MCF 10A (cell line): ENCODE data around the gene LRP1B. TPM values are rescaled to one million over a fixed set of nuclear protein-coding genes. Genes with fewer than 3 reads are reported as not detected.

Experiments
- BruUV-seq: library from RNA; stranded (reverse); fragments of 400-500 nt; replicated peaks from 2 replicates; lab custom pipeline; 2021; lab: Mats Ljungman, UMichigan
- CTCF ChIA-PET: fragments of 300-600 bp; sonication (Branson Sonifier 250); formaldehyde crosslinking; extraction: SDS; loops from one replicate; lab custom pipeline; 2021; ENCODE audit warnings: antibody characterized with exemption, inconsistent platforms; lab: Yijun Ruan, JAX
- POLR2A ChIA-PET: fragments of 300-600, 350-650 bp; sonication (Branson Sonifier 250); formaldehyde crosslinking; extraction: SDS; loops from one replicate; lab custom pipeline; 2020; ENCODE audit warnings: antibody characterized with exemption, inconsistent platforms; lab: Yijun Ruan, JAX
- DNase-seq: peaks from one replicate; pipeline ENCODE4 v3.0.0-alpha.2; 2018; ENCODE audit not compliant: unreplicated experiment
- H3K27ac Mint-ChIP-seq: one replicate; pipeline ENCODE4 v1.8.0; 2022; ENCODE audit warnings: mild to moderate bottlenecking, low read depth, mixed read lengths; ENCODE audit not compliant: unreplicated experiment
- H3K27me3 Mint-ChIP-seq: one replicate; pipeline ENCODE4 v1.8.0; 2022; ENCODE audit warnings: mixed read lengths; ENCODE audit not compliant: insufficient read depth, unreplicated experiment
- H3K36me3 Mint-ChIP-seq: one replicate; pipeline ENCODE4 v1.8.0; 2022; ENCODE audit warnings: mild to moderate bottlenecking, moderate library complexity, mixed read lengths; ENCODE audit not compliant: insufficient read depth, unreplicated experiment
- H3K4me1 Mint-ChIP-seq: one replicate; pipeline ENCODE4 v1.8.0; 2022; ENCODE audit warnings: mixed read lengths; ENCODE audit not compliant: insufficient read depth, unreplicated experiment
- H3K4me3 Mint-ChIP-seq: one replicate; pipeline ENCODE4 v1.8.0; 2022; ENCODE audit warnings: mild to moderate bottlenecking, moderate library complexity, mixed read lengths; ENCODE audit not compliant: unreplicated experiment
- H3K9me3 Mint-ChIP-seq: one replicate; pipeline ENCODE4 v1.8.0; 2022; ENCODE audit warnings: mixed read lengths; ENCODE audit not compliant: unreplicated experiment
- intact Hi-C: fragments of 100-400 bp; cut with micrococcal nuclease; formaldehyde crosslinking; loops from 2 replicates; pipeline ENCODE4 v1.14.1; 2022
- total RNA-seq: library from RNA; stranded (reverse); gene quantifications from 2 replicates; pipeline ENCODE4 v1.2.3, GENCODE V29; 2022
- TF ChIP-seq, protein P1 (sequence below): fragments of 200-600 bp; IDR thresholded peaks from one replicate; pipeline ENCODE4 v1.8.0; 2022; ENCODE audit warnings: antibody characterized with exemption, mild to moderate bottlenecking; ENCODE audit not compliant: unreplicated experiment

Gene LRP1B
- total RNA-seq, 1 experiment from 2014 or later, result not detected

DNA sequence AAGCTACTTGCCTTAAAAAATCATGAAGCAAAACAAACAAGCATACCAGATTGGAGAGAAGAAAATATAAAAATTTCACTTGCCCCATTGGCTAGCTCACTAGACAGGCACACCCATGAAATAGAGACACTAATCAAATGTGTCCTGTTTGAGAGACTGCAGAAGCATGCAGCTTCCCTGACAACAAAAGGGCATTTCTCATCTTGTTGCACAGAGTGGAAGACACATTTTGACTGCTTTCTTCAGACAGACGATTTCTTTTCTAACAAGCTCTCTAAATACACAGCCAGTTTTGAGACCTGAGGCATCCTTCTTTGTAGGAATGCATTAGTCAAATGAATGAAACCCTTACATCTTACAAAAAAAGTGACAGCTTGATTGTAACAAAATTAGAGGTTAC is 1792.0 kb downstream of the LRP1B start:
- H3K9me3 Mint-ChIP-seq, result no peaks in the 10 kb centered on the region
- H3K27me3 Mint-ChIP-seq, result peaks cover 48% of the 10 kb centered on the region
- no peak overlapping the region for H3K27ac Mint-ChIP-seq
- H3K36me3 Mint-ChIP-seq, result no peaks in the 10 kb centered on the region
- ChIA-PET CTCF (interaction anchor here (0.6 kb wide), 1 partner anchor 420 kb away, joined by 3 read pairs; no protein-coding TSS in a partner anchor), POLR2A (no interaction called here)
- no peak overlapping the region for H3K4me3 Mint-ChIP-seq
- no peaks in the 10 kb centered on the region for H3K4me1 Mint-ChIP-seq
- no peak for DNase-seq
- intact Hi-C loops, result no loop called here
- no TSS peak for BruUV-seq
- TF ChIP-seq, protein P1, sequence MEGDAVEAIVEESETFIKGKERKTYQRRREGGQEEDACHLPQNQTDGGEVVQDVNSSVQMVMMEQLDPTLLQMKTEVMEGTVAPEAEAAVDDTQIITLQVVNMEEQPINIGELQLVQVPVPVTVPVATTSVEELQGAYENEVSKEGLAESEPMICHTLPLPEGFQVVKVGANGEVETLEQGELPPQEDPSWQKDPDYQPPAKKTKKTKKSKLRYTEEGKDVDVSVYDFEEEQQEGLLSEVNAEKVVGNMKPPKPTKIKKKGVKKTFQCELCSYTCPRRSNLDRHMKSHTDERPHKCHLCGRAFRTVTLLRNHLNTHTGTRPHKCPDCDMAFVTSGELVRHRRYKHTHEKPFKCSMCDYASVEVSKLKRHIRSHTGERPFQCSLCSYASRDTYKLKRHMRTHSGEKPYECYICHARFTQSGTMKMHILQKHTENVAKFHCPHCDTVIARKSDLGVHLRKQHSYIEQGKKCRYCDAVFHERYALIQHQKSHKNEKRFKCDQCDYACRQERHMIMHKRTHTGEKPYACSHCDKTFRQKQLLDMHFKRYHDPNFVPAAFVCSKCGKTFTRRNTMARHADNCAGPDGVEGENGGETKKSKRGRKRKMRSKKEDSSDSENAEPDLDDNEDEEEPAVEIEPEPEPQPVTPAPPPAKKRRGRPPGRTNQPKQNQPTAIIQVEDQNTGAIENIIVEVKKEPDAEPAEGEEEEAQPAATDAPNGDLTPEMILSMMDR, result no peak

GRCh38 chr2:140337061-140337460 is 1793.8 kb downstream of the LRP1B start:
- Mint-ChIP-seq H3K4me3 (no peak overlapping the region), H3K4me1 (no peaks in the 10 kb centered on the region), H3K27me3 (peaks cover 57% of the 10 kb centered on the region), H3K9me3 (no peaks in the 10 kb centered on the region), H3K27ac (no peak overlapping the region), H3K36me3 (no peaks in the 10 kb centered on the region)
- CTCF ChIA-PET, result no interaction called here
- no peak for DNase-seq
- intact Hi-C loops, result no loop called here
- TF ChIP-seq, protein P1, result no peak
- BruUV-seq, result no TSS peak
- POLR2A ChIA-PET, result no interaction called here

DNA sequence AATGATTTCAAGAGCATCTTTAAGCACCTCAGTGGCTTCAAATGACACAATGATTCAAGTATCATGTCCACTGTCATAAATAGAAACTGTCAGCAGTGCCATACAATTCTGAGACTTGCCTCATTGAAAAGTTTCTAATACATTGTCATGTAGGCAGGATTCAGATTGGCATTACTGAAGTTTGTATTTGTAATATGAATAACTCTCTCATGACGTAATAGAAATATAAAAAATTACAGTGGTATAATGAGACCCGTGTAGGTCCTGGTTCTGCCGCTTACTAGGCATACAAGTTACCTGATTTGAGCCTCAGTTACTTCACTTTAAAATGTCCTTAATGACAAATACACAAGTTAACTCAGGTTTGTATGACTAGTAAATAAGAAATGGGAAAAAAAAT is 1814.5 kb downstream of the LRP1B start:
- intact Hi-C loops, result no loop called here
- CTCF ChIA-PET, result no interaction called here

DNA sequence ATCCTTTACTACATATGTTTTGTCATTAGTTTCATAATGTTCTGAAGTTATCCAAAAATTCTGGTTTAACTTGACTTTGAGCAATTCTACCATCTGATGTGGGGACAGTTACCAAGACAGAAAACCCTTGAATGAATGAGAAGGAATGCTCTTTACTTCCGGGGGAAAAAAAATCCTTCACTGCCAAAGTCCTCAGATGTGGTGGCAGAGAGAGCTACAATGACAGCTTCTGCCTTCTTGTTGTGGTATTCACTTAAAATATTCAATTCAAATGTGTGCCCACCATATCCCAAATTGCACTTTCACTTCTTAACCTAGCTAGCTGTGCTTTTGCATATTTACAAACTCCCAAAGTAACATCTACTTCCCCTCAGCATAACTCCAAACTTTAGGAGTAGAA is 1818.9 kb downstream of the LRP1B start:
- Mint-ChIP-seq H3K9me3 (no peaks in the 10 kb centered on the region), H3K4me1 (no peaks in the 10 kb centered on the region), H3K27ac (no peak overlapping the region), H3K36me3 (no peaks in the 10 kb centered on the region), H3K4me3 (no peak overlapping the region), H3K27me3 (peaks cover 15% of the 10 kb centered on the region)
- intact Hi-C loops, result no loop called here
- POLR2A ChIA-PET, result no interaction called here
- BruUV-seq, result no TSS peak
- CTCF ChIA-PET, result no interaction called here
- TF ChIP-seq, protein P1, result no peak
- DNase-seq, result no peak

More for the DNA sequence above, 1814.5 kb downstream of the LRP1B start:
- H3K27ac Mint-ChIP-seq, result no peak overlapping the region
- peaks cover 15% of the 10 kb centered on the region for H3K27me3 Mint-ChIP-seq
- DNase-seq, result no peak
- no peaks in the 10 kb centered on the region for H3K4me1 Mint-ChIP-seq
- H3K4me3 Mint-ChIP-seq, result no peak overlapping the region
- TF ChIP-seq, protein P1, result no peak
- H3K9me3 Mint-ChIP-seq, result no peaks in the 10 kb centered on the region
- BruUV-seq, result no TSS peak
- H3K36me3 Mint-ChIP-seq, result no peaks in the 10 kb centered on the region
- POLR2A ChIA-PET, result no interaction called here
